ENCODE data around the gene VEZF1. TPM values are rescaled to one million over a fixed set of nuclear protein-coding genes. Genes with fewer than 3 reads are reported as not detected.

The VEZF1 gene
- total RNA-seq, 2 experiments from 2014 or later: 17.9 to 19.6 TPM

DNA sequence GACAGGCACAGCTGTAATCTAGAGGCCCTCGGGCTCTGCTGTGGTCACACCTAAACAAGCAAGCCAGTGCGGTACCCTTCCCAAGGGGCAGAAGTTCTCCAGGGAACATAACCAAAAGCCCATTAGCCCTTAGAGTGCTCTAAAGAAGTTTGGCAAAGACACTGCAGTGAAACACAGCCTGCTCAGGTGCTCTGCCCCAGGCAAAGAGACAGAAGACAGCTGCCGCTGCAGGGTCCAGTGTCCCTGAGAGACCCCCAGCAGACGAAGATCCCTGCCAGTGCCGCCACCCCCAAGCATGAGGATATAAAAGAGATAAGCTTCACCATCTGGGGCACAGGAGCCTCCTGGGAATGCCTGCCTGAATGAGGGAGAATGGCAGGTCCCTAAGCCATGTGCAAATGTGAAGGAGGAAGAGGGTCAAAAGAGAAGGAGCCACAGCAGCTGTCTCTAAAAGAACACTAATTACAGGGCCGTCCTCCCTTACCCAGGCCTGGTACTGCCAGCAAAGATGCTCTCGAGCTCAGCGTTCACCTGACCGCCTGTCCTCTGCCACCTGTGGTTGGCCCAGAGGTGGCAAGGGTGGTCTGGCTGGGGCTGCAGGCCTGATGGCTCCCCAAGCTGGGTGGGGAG lies 62.6 kb downstream of the VEZF1 start:
- Mint-ChIP-seq H3K4me3 (no peak overlapping the region), H3K27ac (no peak overlapping the region), H3K9me3 (no peaks in the 10 kb centered on the region), H3K4me1 (ENCODE audit: low read depth) (no peaks in the 10 kb centered on the region), H3K36me3 (ENCODE audit: low read depth) (no peaks in the 10 kb centered on the region), H3K27me3 (peaks cover 12% of the 10 kb centered on the region)
- TF ChIP-seq, protein P1, sequence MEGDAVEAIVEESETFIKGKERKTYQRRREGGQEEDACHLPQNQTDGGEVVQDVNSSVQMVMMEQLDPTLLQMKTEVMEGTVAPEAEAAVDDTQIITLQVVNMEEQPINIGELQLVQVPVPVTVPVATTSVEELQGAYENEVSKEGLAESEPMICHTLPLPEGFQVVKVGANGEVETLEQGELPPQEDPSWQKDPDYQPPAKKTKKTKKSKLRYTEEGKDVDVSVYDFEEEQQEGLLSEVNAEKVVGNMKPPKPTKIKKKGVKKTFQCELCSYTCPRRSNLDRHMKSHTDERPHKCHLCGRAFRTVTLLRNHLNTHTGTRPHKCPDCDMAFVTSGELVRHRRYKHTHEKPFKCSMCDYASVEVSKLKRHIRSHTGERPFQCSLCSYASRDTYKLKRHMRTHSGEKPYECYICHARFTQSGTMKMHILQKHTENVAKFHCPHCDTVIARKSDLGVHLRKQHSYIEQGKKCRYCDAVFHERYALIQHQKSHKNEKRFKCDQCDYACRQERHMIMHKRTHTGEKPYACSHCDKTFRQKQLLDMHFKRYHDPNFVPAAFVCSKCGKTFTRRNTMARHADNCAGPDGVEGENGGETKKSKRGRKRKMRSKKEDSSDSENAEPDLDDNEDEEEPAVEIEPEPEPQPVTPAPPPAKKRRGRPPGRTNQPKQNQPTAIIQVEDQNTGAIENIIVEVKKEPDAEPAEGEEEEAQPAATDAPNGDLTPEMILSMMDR (IDR thresholded peaks at IDR 0.05): no peak
- ChIA-PET POLR2A (interaction anchor here (1.0 kb wide), 1 partner anchor 21 kb away, joined by 3 read pairs; no protein-coding TSS in a partner anchor), CTCF (interaction anchor here (1.4 kb wide), 1 partner anchor 33 kb away, joined by 4 read pairs; no protein-coding TSS in a partner anchor)
- DNase-seq (no peak), ATAC-seq (no peak)
- intact Hi-C loops (cut with micrococcal nuclease): no loop called here

DNA sequence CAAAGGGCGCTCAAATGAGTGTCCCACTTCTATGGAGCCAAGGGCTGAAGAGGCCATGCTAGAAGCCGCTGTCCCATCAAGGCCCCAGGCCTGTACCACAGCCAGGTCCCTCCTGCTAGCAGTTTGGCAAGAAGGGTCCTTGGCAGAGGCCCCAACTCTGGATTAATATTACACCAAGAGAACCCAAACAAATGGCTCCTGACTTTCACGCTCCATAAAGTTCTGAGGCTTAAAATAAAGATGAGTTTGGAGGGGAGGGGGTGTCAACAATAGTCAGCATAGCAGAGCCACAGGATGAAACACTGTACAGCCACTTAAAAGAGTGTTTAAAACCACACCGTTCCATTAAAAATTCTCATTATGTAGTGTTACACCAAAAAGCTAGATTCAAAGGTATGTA lies 63.4 kb downstream of the VEZF1 start:
- no peak for DNase-seq
- Mint-ChIP-seq H3K36me3 (ENCODE audit: low read depth) (no peaks in the 10 kb centered on the region), H3K4me3 (no peak overlapping the region), H3K4me1 (ENCODE audit: low read depth) (no peaks in the 10 kb centered on the region), H3K9me3 (no peaks in the 10 kb centered on the region), H3K27me3 (peaks cover 12% of the 10 kb centered on the region), H3K27ac (no peak overlapping the region)
- CTCF ChIA-PET: interaction anchor here (1.4 kb wide), 1 partner anchor 32 kb away, joined by 4 read pairs; no protein-coding TSS in a partner anchor
- intact Hi-C loops (cut with micrococcal nuclease): no loop called here
- no peak for ATAC-seq
- TF ChIP-seq, protein P1 (IDR thresholded peaks at IDR 0.05): no peak
- POLR2A ChIA-PET: no interaction called here

Other genes starting within 250 kb of the VEZF1 start
- not detected for gene CCDC182, start 243.0 kb downstream of the VEZF1 start, total RNA-seq
- 10 to 100 TPM; 69.5 to 70.0 TPM for gene MRPS23, start 138.2 kb downstream of the VEZF1 start, total RNA-seq
- gene CUEDC1, start 32.8 kb downstream of the VEZF1 start, total RNA-seq: under 1 TPM; 0.29 to 0.40 TPM
- 100 to 1,000 TPM; 333 to 342 TPM for gene SRSF1, start 19.0 kb upstream of the VEZF1 start, total RNA-seq
- gene DYNLL2, start 95.2 kb upstream of the VEZF1 start, total RNA-seq: 10 to 100 TPM; 25.6 to 26.1 TPM
- under 1 TPM; 0.22 to 0.25 TPM for gene OR4D1, start 160.1 kb upstream of the VEZF1 start, total RNA-seq
- gene OR4D2, start 178.7 kb upstream of the VEZF1 start, total RNA-seq: not detected
- gene EPX, start 204.5 kb upstream of the VEZF1 start, total RNA-seq: not detected
- 10 to 100 TPM; 20.7 to 24.8 TPM for gene MKS1, start 231.0 kb upstream of the VEZF1 start, total RNA-seq

Data from activated CD8-positive, alpha-beta T cell treated with anti-CD3 and anti-CD28 coated beads for 36 hours (primary cell).